Cardiac muscle cell (in vitro differentiated cells and primary cell): ENCODE results near the gene IL1B. TPM values are rescaled to one million over a fixed set of nuclear protein-coding genes. Genes with fewer than 3 reads are reported as not detected.

Experiments
- DNase-seq, 2 donors: peaks; one replicate each; pipeline versions ENCODE4 v3.0.0 to v3.0.0-alpha.2; 2010 to 2017; ENCODE audit warnings: low read depth in 1 of 2, low spot score in 1 of 2
- H3K27ac ChIP-seq: fragments of 200-600 bp; sonication (generic); 2 replicates; pipeline ENCODE4 v1.5.1; 2016
- H3K27me3 ChIP-seq: fragments of 200-600 bp; sonication (generic); 2 replicates; pipeline ENCODE4 v1.6.0; 2016; ENCODE audit warnings: control low read depth
- H3K36me3 ChIP-seq: fragments of 200-600 bp; sonication (generic); 2 replicates; pipeline ENCODE4 v1.5.1; 2016; ENCODE audit warnings: control low read depth
- H3K4me1 ChIP-seq: fragments of 200-600 bp; sonication (generic); 2 replicates; pipeline ENCODE4 v1.8.1; 2017; ENCODE audit warnings: low read depth, mild to moderate bottlenecking, mixed run types
- H3K4me3 ChIP-seq: fragments of 200-600 bp; sonication (generic); 2 replicates; pipeline ENCODE4 v1.5.1; 2016; ENCODE audit warnings: mild to moderate bottlenecking
- H3K9me3 ChIP-seq: fragments of 200-600 bp; sonication (generic); 2 replicates; pipeline ENCODE4 v1.5.1; 2017; ENCODE audit warnings: low read depth, mild to moderate bottlenecking, control low read depth
- polyA plus RNA-seq: library from polyadenylated mRNA; unstranded; fragments of >200 nt; fragmentation: Nextera tagmentation; extraction: Ambion mirVana; gene quantifications from 2 replicates; pipeline ENCODE4 v1.2.1, GENCODE V29; 2016
- total RNA-seq: library from RNA; depleted of rRNA; stranded (reverse); fragments of >200 nt; gene quantifications from 2 replicates; pipeline ENCODE4 v1.2.3, GENCODE V29; 2016
- TF ChIP-seq, protein P1 (sequence below): IDR thresholded peaks from 2 replicates; pipeline ENCODE4 v1.5.1; 2012; ENCODE audit warnings: low read depth, mild to moderate bottlenecking, low read length

The IL1B gene
- total and polyA plus RNA-seq, 2 experiments from 2014 or later, result not detected

DNA sequence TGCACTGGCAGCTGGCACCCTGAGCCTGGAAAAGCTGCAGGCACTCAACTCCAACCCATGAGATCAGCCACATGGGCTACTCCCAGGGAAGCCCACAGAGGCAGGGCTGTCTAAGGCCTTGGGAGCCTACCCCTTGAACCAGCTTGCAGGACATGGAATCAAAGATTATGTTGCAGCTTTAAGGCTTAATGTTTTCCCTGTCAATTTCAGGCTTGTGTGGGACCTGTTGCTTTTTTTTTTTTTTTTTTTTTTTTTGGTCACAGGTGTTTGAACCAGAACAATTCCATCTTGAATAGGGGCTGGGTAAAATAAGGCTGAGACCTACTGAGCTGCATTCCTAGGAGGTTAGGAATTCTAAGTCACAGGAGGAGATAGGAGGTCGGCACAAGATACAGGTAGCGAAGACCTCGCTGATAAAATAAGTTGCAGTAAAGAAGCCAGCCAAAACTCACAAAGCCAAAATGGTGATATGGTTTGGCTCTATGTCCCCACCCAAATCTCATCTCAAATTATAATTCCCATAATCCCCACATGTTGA lies 44.8 kb downstream of the IL1B start:
- no peaks in the 10 kb centered on the region for H3K36me3 ChIP-seq
- H3K9me3 ChIP-seq, result no peaks in the 10 kb centered on the region
- no peak for DNase-seq
- no peak overlapping the region for H3K4me3 ChIP-seq
- H3K27me3 ChIP-seq, result no peaks in the 10 kb centered on the region
- H3K4me1 ChIP-seq, result no peaks in the 10 kb centered on the region
- TF ChIP-seq, protein P1, sequence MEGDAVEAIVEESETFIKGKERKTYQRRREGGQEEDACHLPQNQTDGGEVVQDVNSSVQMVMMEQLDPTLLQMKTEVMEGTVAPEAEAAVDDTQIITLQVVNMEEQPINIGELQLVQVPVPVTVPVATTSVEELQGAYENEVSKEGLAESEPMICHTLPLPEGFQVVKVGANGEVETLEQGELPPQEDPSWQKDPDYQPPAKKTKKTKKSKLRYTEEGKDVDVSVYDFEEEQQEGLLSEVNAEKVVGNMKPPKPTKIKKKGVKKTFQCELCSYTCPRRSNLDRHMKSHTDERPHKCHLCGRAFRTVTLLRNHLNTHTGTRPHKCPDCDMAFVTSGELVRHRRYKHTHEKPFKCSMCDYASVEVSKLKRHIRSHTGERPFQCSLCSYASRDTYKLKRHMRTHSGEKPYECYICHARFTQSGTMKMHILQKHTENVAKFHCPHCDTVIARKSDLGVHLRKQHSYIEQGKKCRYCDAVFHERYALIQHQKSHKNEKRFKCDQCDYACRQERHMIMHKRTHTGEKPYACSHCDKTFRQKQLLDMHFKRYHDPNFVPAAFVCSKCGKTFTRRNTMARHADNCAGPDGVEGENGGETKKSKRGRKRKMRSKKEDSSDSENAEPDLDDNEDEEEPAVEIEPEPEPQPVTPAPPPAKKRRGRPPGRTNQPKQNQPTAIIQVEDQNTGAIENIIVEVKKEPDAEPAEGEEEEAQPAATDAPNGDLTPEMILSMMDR, result no peak
- no peak overlapping the region for H3K27ac ChIP-seq

GRCh38 chr2:112791019-112791418 lies 45.6 kb downstream of the IL1B start:
- no peaks in the 10 kb centered on the region for H3K27me3 ChIP-seq
- TF ChIP-seq, protein P1, result no peak
- no peaks in the 10 kb centered on the region for H3K4me1 ChIP-seq
- H3K4me3 ChIP-seq, result no peak overlapping the region
- H3K9me3 ChIP-seq, result no peaks in the 10 kb centered on the region
- H3K27ac ChIP-seq, result no peak overlapping the region
- DNase-seq, result no peak
- no peaks in the 10 kb centered on the region for H3K36me3 ChIP-seq

GRCh38 chr2:112790305-112790704 lies 46.3 kb downstream of the IL1B start:
- Histone ChIP-seq H3K36me3 (no peaks in the 10 kb centered on the region), H3K27me3 (no peaks in the 10 kb centered on the region), H3K4me1 (no peaks in the 10 kb centered on the region), H3K9me3 (no peaks in the 10 kb centered on the region), H3K27ac (no peak overlapping the region), H3K4me3 (no peak overlapping the region)
- TF ChIP-seq, protein P1, result no peak
- DNase-seq, result no peak

- Histone ChIP-seq H3K4me1 (no peaks in the 10 kb centered on the region), H3K36me3 (no peaks in the 10 kb centered on the region), H3K9me3 (no peaks in the 10 kb centered on the region), H3K4me3 (no peak overlapping the region), H3K27ac (no peak overlapping the region), H3K27me3 (no peaks in the 10 kb centered on the region)
- TF ChIP-seq, protein P1, result no peak
- DNase-seq, result no peak
Measured at GRCh38 chr2:112789186-112789585, 47.4 kb downstream of the IL1B start.

DNA sequence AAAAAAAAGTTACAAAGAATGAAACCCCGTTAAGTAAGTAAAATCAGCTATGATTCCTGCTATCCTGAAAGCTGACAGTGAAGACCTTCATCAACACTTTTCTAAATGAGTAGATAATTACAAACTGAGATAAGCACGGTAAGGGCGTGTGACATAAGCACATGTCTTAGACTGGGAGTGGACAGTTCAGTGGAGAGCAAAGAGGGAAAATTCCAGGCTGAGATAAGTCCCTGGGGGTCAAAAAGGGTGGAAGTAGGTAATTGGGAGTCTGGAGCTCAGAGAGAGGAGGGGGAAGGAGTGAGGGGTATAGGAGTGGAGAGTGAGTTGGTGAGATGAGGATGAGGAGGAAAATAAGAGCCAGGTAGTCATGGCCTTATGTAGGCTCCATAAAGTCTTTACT lies 47.9 kb downstream of the IL1B start:
- H3K36me3 ChIP-seq, result no peaks in the 10 kb centered on the region
- H3K9me3 ChIP-seq, result no peaks in the 10 kb centered on the region
- TF ChIP-seq, protein P1, result no peak
- no peaks in the 10 kb centered on the region for H3K4me1 ChIP-seq
- no peak overlapping the region for H3K27ac ChIP-seq
- no peak overlapping the region for H3K4me3 ChIP-seq
- H3K27me3 ChIP-seq, result no peaks in the 10 kb centered on the region
- no peak for DNase-seq
